Activated T-helper 1 cell treated with anti-CD3 and anti-CD28 coated beads, Interleukin-2, amount 50 U/mL, for 16 hours (primary cell): ENCODE measurements around the gene NDUFAF8.
"Not testable (repeated sequence)": the region's sequence is repeated elsewhere in the genome, so short reads cannot be mapped to it uniquely, and the experiment has no call there.

Source experiments
- DNase-seq, 2 donors: peaks; one replicate each; pipeline ENCODE4 v3.0.0-alpha.2; 2020; ENCODE audit warnings: low read depth in 1 of 2, low spot score in 1 of 2

NDUFAF8 gene

GRCh38 chr17:81222906-81223761, 16.0 kb upstream of the NDUFAF8 start, which contains the start of gene CEP131:
TSS of gene CEP131 (minus strand) at chr17:81222965. CDS start at chr17:81220056, 2,909 bp downstream.
- DNase-seq, result peak; percentile 100

DNA sequence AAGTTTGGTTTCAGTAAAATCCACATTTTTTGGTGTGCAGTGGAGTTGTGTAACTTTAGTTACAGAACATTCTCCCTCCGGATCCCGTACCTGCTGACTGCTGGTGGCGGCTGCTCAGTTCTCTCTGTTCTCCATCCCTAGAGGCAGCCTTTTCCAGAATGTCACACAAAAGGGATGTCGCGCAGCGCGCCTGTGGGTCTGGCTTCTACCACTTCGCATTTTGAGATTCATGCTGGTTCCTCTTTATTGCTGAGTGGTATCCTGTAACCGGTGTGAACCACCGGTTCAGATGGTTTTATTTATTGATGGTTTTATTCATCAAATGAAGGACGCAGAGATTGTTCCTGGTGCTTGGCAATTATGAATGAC, 15.4 kb upstream of the NDUFAF8 start:
- DNase-seq, result no peak

- DNase-seq, result not testable (repeated sequence)
Observed at GRCh38 chr17:81227630-81228029, 11.5 kb upstream of the NDUFAF8 start.

DNA sequence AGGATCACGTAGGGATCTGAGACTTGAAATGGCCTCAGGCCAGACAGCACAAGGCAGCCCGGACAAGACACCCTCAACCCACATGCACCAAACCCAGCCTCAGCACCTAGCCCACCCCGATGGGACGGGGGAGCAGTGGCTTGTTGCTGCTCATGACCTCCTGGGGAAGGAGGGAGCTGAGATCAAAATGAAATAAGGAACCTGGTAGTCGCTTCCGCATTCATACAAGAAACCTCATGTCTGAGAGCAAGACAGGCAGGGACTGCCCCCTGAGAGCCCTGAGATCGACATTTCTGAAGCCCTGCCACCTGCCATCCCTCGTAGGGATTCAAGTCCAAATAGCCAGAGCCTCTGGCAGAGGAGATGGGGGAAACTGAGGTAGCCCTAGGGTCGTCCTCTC, 10.7 kb upstream of the NDUFAF8 start:
- no peak for DNase-seq

DNA sequence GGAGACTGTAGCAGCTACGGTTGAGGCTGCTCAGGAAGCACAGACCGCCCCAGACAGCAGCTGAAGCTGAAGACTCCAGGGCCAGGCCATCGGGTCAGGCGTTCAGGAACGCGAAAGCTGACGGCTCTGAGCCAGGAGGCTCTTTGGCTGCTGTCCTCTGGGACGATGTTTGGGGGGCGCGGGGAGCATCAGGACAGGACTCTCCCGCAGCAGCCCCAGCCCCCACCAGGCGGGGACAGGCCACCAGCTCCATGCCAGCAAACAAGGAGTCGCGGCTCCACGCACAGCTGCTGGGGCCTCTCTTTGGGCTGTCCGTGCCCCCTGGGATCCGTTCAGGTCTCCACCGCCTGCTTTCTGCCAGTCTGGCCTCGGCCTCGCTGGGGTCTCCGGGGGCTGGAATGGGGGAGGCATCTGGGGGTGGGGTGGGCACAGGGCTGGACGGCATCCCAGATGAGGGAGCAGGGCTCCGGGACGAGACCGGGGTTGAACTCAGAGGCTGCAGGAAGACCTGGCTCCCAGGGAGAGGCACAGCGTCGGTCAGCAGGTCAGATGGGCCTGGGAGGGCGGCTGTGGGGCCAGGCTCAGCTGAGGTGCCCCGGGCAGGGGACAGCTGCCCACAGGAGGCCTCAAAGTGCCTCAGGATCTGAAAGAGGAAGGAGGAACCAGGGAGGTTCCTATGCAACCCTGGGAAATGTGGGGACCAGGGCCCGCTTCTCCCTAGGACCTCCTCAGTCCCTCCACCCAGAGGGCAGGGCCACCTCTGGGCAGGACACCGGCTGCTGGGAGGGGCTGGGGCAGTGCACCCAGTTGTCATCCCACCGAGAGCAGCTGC, 10.1 kb upstream of the NDUFAF8 start:
- DNase-seq, result no peak

- no peak for DNase-seq
Observed at GRCh38 chr17:81229666-81229920, 9.5 kb upstream of the NDUFAF8 start.

DNA sequence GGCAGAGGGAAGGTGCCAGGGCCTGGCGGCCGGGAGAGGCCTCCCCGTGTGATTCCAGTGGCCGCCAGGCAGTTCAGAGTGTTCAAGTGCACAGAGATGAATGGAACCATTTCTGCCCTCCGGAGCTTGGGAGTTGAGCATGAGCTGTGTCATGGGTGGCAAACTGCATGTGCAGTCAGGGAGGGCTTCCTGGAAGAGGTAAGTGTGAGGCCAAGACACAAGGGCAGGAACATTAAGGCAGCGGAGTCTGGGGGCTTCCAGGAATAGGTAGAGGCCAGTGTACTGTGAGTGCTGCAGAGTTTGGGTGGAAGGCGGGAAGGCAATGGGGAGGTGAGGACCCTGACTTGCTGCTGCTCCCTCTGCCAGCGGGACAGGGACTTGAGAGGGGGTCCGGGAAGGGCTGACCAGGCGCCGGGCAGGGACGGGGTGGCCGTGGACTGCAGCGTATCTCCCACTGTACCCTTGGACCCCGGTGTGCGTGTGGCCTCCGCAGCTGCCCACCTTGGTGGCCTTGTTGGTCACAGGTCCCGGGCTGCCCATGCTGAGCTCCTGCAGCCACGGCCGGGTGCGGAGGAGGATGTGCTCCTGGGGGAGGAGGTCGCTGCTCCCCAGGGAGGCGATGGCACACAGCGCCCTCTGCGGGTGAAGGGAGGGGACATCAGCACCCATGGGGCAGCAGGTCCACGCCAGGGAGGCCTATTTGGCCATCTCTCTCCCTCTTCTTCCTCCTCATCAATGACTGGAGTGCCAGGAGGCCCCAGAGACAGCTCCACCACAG, 8.9 kb upstream of the NDUFAF8 start:
- no peak for DNase-seq

GRCh38 chr17:81231121-81231645, 7.9 kb upstream of the NDUFAF8 start:
- no peak for DNase-seq

GRCh38 chr17:81231766-81232581, 7.1 kb upstream of the NDUFAF8 start:
- no peak for DNase-seq

GRCh38 chr17:81232616-81233241, 6.4 kb upstream of the NDUFAF8 start:
- DNase-seq, result no peak

- DNase-seq, result no peak
Observed at GRCh38 chr17:81233316-81233715, 5.8 kb upstream of the NDUFAF8 start.

DNA sequence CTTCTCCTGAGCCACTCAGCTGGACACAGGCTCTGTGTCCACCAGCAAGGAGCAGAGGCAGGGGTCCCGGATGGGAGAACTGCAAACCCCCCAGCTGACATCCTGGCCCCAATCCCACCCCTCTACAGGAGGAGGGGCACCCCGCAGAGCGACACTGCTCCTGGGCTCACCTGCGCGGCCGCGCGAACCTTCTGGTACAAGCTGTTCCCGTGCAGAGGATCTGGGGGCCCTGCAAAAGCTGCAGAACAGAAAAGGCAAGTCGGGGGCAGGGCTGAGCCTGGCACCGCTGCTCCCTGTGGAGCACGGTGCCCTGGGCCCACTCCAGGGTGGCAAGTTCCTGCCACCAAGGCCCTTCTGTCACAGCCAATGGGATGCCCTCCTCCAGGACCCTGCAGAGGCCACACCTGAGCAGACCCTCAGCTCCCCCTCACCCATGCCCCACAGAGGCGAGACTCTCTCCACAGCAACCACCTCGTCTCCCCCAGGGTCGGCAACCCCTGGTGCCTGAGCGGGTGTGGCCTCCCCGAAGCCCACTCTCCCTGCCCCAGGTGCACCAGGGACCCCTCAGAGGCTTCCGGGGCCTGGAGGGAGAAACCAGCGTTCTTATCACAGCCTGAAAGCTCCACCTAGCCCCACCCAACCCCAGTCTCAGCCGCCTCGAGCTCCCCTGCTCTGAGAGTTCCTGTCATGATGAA, 5.2 kb upstream of the NDUFAF8 start:
- no peak for DNase-seq

DNA sequence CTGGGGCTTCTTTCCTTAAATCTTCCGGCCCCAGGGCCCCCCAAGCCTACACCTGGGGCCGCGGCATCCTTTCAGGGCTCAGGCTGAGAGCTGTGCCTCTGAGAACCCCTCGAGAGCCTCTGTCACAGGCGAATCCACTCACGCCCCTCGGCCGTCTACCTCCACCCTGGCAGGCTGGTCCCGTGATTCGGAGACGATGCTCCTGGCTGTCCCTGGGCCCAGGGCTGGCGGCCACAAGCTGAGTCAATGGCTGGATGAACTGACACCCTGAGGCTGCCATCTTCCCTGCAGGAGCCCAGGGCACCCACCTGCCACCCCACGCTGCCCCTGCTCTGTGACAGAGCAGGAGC, 4.6 kb upstream of the NDUFAF8 start:
- no peak for DNase-seq

- DNase-seq, result no peak
Observed at GRCh38 chr17:81234940-81235821, 3.9 kb upstream of the NDUFAF8 start.

GRCh38 chr17:81235822-81236740, 3.0 kb upstream of the NDUFAF8 start:
- DNase-seq, result no peak

GRCh38 chr17:81236784-81237183, 2.3 kb upstream of the NDUFAF8 start:
- DNase-seq, result no peak

GRCh38 chr17:81237591-81238489, 1.3 kb upstream of the NDUFAF8 start:
- no peak for DNase-seq
